CD4-positive, alpha-beta memory T cell (primary cell): ENCODE data around the gene DRC1. TPM values are rescaled to one million over a fixed set of nuclear protein-coding genes. Genes with fewer than 3 reads are reported as not detected.

Experiments
- CTCF ChIA-PET: fragments of 350-600 bp; sonication (Branson Sonifier 250); formaldehyde crosslinking; loops from one replicate; lab custom pipeline; 2021; ENCODE audit warnings: inconsistent platforms; ENCODE audit not compliant: partially characterized antibody; lab: Charles Lee
- POLR2A ChIA-PET: fragments of 350-600 bp; sonication (Branson Sonifier 250); formaldehyde crosslinking; loops from one replicate; lab custom pipeline; 2021; ENCODE audit not compliant: partially characterized antibody; lab: Charles Lee
- DNase-seq, 5 donors: peaks; one replicate each; pipeline versions ENCODE4 v3.0.0 to v3.0.0-alpha.2; 2020 to 2022; ENCODE audit warnings: mixed read lengths in 1 of 5
- H3K27ac ChIP-seq: one replicate; pipeline ENCODE4 v1.7.0; 2013; ENCODE audit warnings: low read depth, low read length
- H3K27me3 ChIP-seq: 2 replicates; pipeline ENCODE4 v1.7.0; 2013; ENCODE audit warnings: mild to moderate bottlenecking, low read length, moderate library complexity; ENCODE audit not compliant: insufficient read depth
- H3K36me3 ChIP-seq: 2 replicates; pipeline ENCODE4 v1.7.0; 2013; ENCODE audit warnings: mild to moderate bottlenecking, low read length, moderate library complexity; ENCODE audit not compliant: insufficient read depth
- H3K4me1 ChIP-seq: 2 replicates; pipeline ENCODE4 v1.7.0; 2013; ENCODE audit warnings: mild to moderate bottlenecking, low read length, moderate library complexity; ENCODE audit not compliant: insufficient read depth
- H3K4me3 ChIP-seq, 2 donors: one replicate each; pipeline ENCODE4 v1.7.0; 2013; ENCODE audit warnings: low read length in 2 of 2, mild to moderate bottlenecking in 1 of 2
- H3K9me3 ChIP-seq, 2 donors: one replicate each; pipeline ENCODE4 v1.7.0; 2013; ENCODE audit warnings: low read length in 2 of 2, control low read depth in 1 of 2; ENCODE audit not compliant: control insufficient read depth in 1 of 2
- H3K27ac Mint-ChIP-seq, 7 donors: one replicate each; pipeline ENCODE4 v1.8.0; 2020 to 2021; ENCODE audit warnings: mixed read lengths in 7 of 7, mild to moderate bottlenecking in 6 of 7, inconsistent platforms in 3 of 7, moderate library complexity in 3 of 7
- H3K27me3 Mint-ChIP-seq, 2 donors: one replicate each; pipeline ENCODE4 v1.8.0; 2020 to 2021; ENCODE audit warnings: mixed read lengths in 2 of 2
- H3K36me3 Mint-ChIP-seq, 2 donors: one replicate each; pipeline ENCODE4 v1.8.0; 2020 to 2021; ENCODE audit warnings: mixed read lengths in 2 of 2, inconsistent platforms in 1 of 2, mild to moderate bottlenecking in 1 of 2
- H3K4me1 Mint-ChIP-seq, 4 donors: one replicate each; pipeline ENCODE4 v1.8.0; 2020 to 2021; ENCODE audit warnings: mixed read lengths in 4 of 4, mild to moderate bottlenecking in 1 of 4
- H3K4me3 Mint-ChIP-seq, 8 donors: one replicate each; pipeline ENCODE4 v1.8.0; 2020 to 2021; ENCODE audit warnings: mixed read lengths in 8 of 8, mild to moderate bottlenecking in 7 of 8, moderate library complexity in 6 of 8, inconsistent platforms in 3 of 8
- H3K9me3 Mint-ChIP-seq, 8 donors: one replicate each; pipeline ENCODE4 v1.8.0; 2020 to 2021; ENCODE audit warnings: mixed read lengths in 8 of 8, mild to moderate bottlenecking in 5 of 8, inconsistent platforms in 3 of 8, moderate library complexity in 1 of 8
- intact Hi-C: fragments of 100-400 bp; cut with micrococcal nuclease; formaldehyde crosslinking; loops from one replicate; pipeline ENCODE4 v1.15.1; 2023
- polyA plus RNA-seq, 2 donors: library from polyadenylated mRNA; unstranded; fragments of 300-500 nt; fragmentation: Illumina TruSeq; gene quantifications; one replicate each; pipeline ENCODE4 v1.2.3, GENCODE V29; 2021
- total RNA-seq, 2 experiments: library from RNA; stranded (reverse); gene quantifications; one replicate each; pipeline ENCODE4 v1.2.3, GENCODE V29; 2021

Gene DRC1
- total and polyA plus RNA-seq, 4 experiments from 2014 or later, result not detected

GRCh38 chr2:26477911-26478253 is 76.2 kb downstream of the DRC1 start, which contains the start of gene OTOF:
Gene OTOF (minus strand): TSS chr2:26478124.
- H3K4me1 Mint-ChIP-seq, result peaks cover 4 to 5% (median 5%) of the 10 kb centered on the region in 4 donors
- H3K27ac ChIP-seq, result no peak within 1 kb of the TSS
- H3K36me3 Mint-ChIP-seq, result no peaks in the 10 kb centered on the region
- no peaks in the 10 kb centered on the region for H3K9me3 ChIP-seq
- intact Hi-C loops, result no loop called here
- H3K4me3 ChIP-seq, result no peak within 1 kb of the TSS
- no peaks in the 10 kb centered on the region for H3K9me3 Mint-ChIP-seq
- peak within 1 kb of the TSS; percentile 17 to 73 (median 54) for H3K4me3 Mint-ChIP-seq
- peak within 1 kb of the TSS in 2 of 7 donors; percentile 42 to 52 for H3K27ac Mint-ChIP-seq
- ChIA-PET CTCF (interaction anchor here (1.4 kb wide), 1 partner anchor 25 kb away, joined by 4 read pairs; no protein-coding TSS in a partner anchor), POLR2A (no interaction called here)
- DNase-seq, result no peak
- peaks cover 0 to 3% of the 10 kb centered on the region in 2 donors for H3K27me3 Mint-ChIP-seq
- H3K4me1 ChIP-seq, result no peaks in the 10 kb centered on the region
- no peaks in the 10 kb centered on the region for H3K27me3 ChIP-seq
- no peaks in the 10 kb centered on the region for H3K36me3 ChIP-seq

- Histone ChIP-seq H3K27me3 (no peaks in the 10 kb centered on the region), H3K36me3 (no peaks in the 10 kb centered on the region), H3K27ac (no peak overlapping the region), H3K9me3 (no peaks in the 10 kb centered on the region), H3K4me3 (no peak overlapping the region), H3K4me1 (no peaks in the 10 kb centered on the region)
- no peak overlapping the region for H3K4me3 Mint-ChIP-seq
- H3K36me3 Mint-ChIP-seq, result no peaks in the 10 kb centered on the region
- no peaks in the 10 kb centered on the region for H3K9me3 Mint-ChIP-seq
- H3K4me1 Mint-ChIP-seq, result peaks cover 4 to 5% (median 5%) of the 10 kb centered on the region in 4 donors
- H3K27ac Mint-ChIP-seq, result no peak overlapping the region
- peaks cover 0 to 3% of the 10 kb centered on the region in 2 donors for H3K27me3 Mint-ChIP-seq
- CTCF ChIA-PET, result interaction anchor here (0.9 to 1.4 kb wide), 2 partner anchors 24 to 99 kb away, joined by 3 to 4 read pairs; no protein-coding TSS in a partner anchor
- no peak for DNase-seq
- POLR2A ChIA-PET, result no interaction called here
- intact Hi-C loops, result no loop called here
Observed at GRCh38 chr2:26478366-26478765, 76.6 kb downstream of the DRC1 start.

GRCh38 chr2:26479131-26479788 is 77.5 kb downstream of the DRC1 start:
- DNase-seq, result no peak
- H3K4me3 ChIP-seq, result no peak overlapping the region
- Mint-ChIP-seq H3K27me3 (peaks cover 0 to 3% of the 10 kb centered on the region in 2 donors), H3K4me1 (peaks cover 4 to 5% (median 5%) of the 10 kb centered on the region in 4 donors), H3K27ac (no peak overlapping the region), H3K36me3 (no peaks in the 10 kb centered on the region), H3K9me3 (no peaks in the 10 kb centered on the region), H3K4me3 (no peak overlapping the region)
- CTCF ChIA-PET, result interaction anchor here (0.9 kb wide), 1 partner anchor 98 kb away, joined by 3 read pairs; no protein-coding TSS in a partner anchor
- no peaks in the 10 kb centered on the region for H3K27me3 ChIP-seq
- intact Hi-C loops, result no loop called here
- H3K4me1 ChIP-seq, result no peaks in the 10 kb centered on the region
- H3K27ac ChIP-seq, result no peak overlapping the region
- POLR2A ChIA-PET, result no interaction called here
- no peaks in the 10 kb centered on the region for H3K9me3 ChIP-seq
- no peaks in the 10 kb centered on the region for H3K36me3 ChIP-seq

- Histone ChIP-seq H3K4me1 (no peaks in the 10 kb centered on the region), H3K27ac (no peak overlapping the region), H3K36me3 (no peaks in the 10 kb centered on the region), H3K27me3 (no peaks in the 10 kb centered on the region), H3K9me3 (no peaks in the 10 kb centered on the region), H3K4me3 (no peak overlapping the region)
- H3K27me3 Mint-ChIP-seq, result peaks cover 0 to 3% of the 10 kb centered on the region in 2 donors
- CTCF ChIA-PET, result interaction anchor here (0.5 kb wide), 1 partner anchor 691 kb away, joined by 3 read pairs; no protein-coding TSS in a partner anchor
- H3K27ac Mint-ChIP-seq, result no peak overlapping the region
- POLR2A ChIA-PET, result no interaction called here
- intact Hi-C loops, result no loop called here
- H3K4me1 Mint-ChIP-seq, result peaks cover 4 to 5% (median 5%) of the 10 kb centered on the region in 4 donors
- no peaks in the 10 kb centered on the region for H3K36me3 Mint-ChIP-seq
- no peaks in the 10 kb centered on the region for H3K9me3 Mint-ChIP-seq
- DNase-seq, result peak in 1 of 5 donors; percentile 27
- no peak overlapping the region for H3K4me3 Mint-ChIP-seq
Observed at GRCh38 chr2:26479789-26480565, 78.3 kb downstream of the DRC1 start.

GRCh38 chr2:26480566-26481423 is 79.1 kb downstream of the DRC1 start:
- Histone ChIP-seq H3K9me3 (no peaks in the 10 kb centered on the region), H3K27me3 (no peaks in the 10 kb centered on the region), H3K36me3 (no peaks in the 10 kb centered on the region), H3K4me1 (no peaks in the 10 kb centered on the region), H3K27ac (no peak overlapping the region), H3K4me3 (no peak overlapping the region)
- no peak overlapping the region for H3K27ac Mint-ChIP-seq
- peaks cover 0 to 5% of the 10 kb centered on the region in 2 donors for H3K27me3 Mint-ChIP-seq
- POLR2A ChIA-PET, result no interaction called here
- peaks cover 3 to 5% (median 5%) of the 10 kb centered on the region in 4 donors for H3K4me1 Mint-ChIP-seq
- H3K9me3 Mint-ChIP-seq, result no peaks in the 10 kb centered on the region
- intact Hi-C loops, result no loop called here
- no peak overlapping the region for H3K4me3 Mint-ChIP-seq
- DNase-seq, result peak in 1 of 5 donors; percentile 22
- CTCF ChIA-PET, result interaction anchor here (0.5 kb wide), 1 partner anchor 691 kb away, joined by 3 read pairs; no protein-coding TSS in a partner anchor
- no peaks in the 10 kb centered on the region for H3K36me3 Mint-ChIP-seq

GRCh38 chr2:26481706-26482105 is 80.0 kb downstream of the DRC1 start:
- Mint-ChIP-seq H3K4me3 (no peak overlapping the region), H3K36me3 (no peaks in the 10 kb centered on the region), H3K9me3 (no peaks in the 10 kb centered on the region), H3K27me3 (peaks cover 0 to 5% of the 10 kb centered on the region in 2 donors), H3K4me1 (peaks cover 3 to 5% (median 5%) of the 10 kb centered on the region in 4 donors), H3K27ac (no peak overlapping the region)
- Histone ChIP-seq H3K36me3 (no peaks in the 10 kb centered on the region), H3K4me3 (no peak overlapping the region), H3K9me3 (no peaks in the 10 kb centered on the region), H3K27me3 (no peaks in the 10 kb centered on the region), H3K4me1 (no peaks in the 10 kb centered on the region), H3K27ac (no peak overlapping the region)
- CTCF ChIA-PET, result no interaction called here
- no peak for DNase-seq
- POLR2A ChIA-PET, result no interaction called here
- intact Hi-C loops, result no loop called here
